Ascending aorta (tissue), 2 donors: Measurements from ENCODE around the gene TEC. TPM values are rescaled to one million over a fixed set of nuclear protein-coding genes. Genes with fewer than 3 reads are reported as not detected.

Source experiments
- DNase-seq, 2 donors: peaks; one replicate each; pipeline ENCODE4 v3.0.0-alpha.2; 2019; ENCODE audit warnings: low spot score in 2 of 2
- H3K27ac ChIP-seq, 2 donors: fragments of 200-600 bp; sonication (generic); one replicate each; pipeline ENCODE4 v1.5.1; 2016 to 2017; ENCODE audit warnings: mild to moderate bottlenecking in 1 of 2
- H3K27me3 ChIP-seq: fragments of 200-600 bp; sonication (generic); one replicate; pipeline ENCODE4 v1.5.1; 2017
- H3K36me3 ChIP-seq, 2 donors: fragments of 200-600 bp; sonication (generic); one replicate each; pipeline ENCODE4 v1.5.1; 2016
- H3K4me1 ChIP-seq, 2 donors: fragments of 200-600 bp; sonication (generic); one replicate each; pipeline ENCODE4 v1.5.1; 2016 to 2017; ENCODE audit warnings: mild to moderate bottlenecking in 1 of 2
- H3K4me3 ChIP-seq, 2 donors: fragments of 200-600 bp; sonication (generic); one replicate each; pipeline ENCODE4 v1.5.1; 2016 to 2017; ENCODE audit warnings: mild to moderate bottlenecking in 1 of 2
- H3K9me3 ChIP-seq, 2 donors: fragments of 200-600 bp; sonication (generic); one replicate each; pipeline ENCODE4 v1.5.1; 2016
- intact Hi-C: fragments of 100-400 bp; cut with DNase I; formaldehyde crosslinking; loops from one replicate; pipeline ENCODE4 v1.15.1; 2023
- total RNA-seq: library from RNA; depleted of rRNA; stranded (reverse); fragments of >200 nt; gene quantifications from one replicate; pipeline ENCODE4 v1.1.0, GENCODE V29; 2016
- TF ChIP-seq, protein P1 (sequence below), 3 experiments: fragments of 200-600 bp in 2 of 3; fragments of 450-650 bp in 1 of 3; sonication (generic) in 2 of 3; IDR thresholded peaks; one replicate each; pipeline ENCODE4 v1.5.1; 2016 to 2019; ENCODE audit warnings: antibody characterized with exemption in 3 of 3, mild to moderate bottlenecking in 1 of 3, moderate library complexity in 1 of 3

TEC gene
- total RNA-seq, 1 donor from 2014 or later: 4.5 TPM

GRCh38 chr4:48237996-48238645 lies 31.5 kb downstream of the TEC start:
- H3K36me3 ChIP-seq: no peaks in the 10 kb centered on the region
- no peaks in the 10 kb centered on the region for H3K4me1 ChIP-seq
- H3K4me3 ChIP-seq: no peak overlapping the region
- no peaks in the 10 kb centered on the region for H3K9me3 ChIP-seq
- no peaks in the 10 kb centered on the region for H3K27me3 ChIP-seq
- no peak for DNase-seq
- intact Hi-C loops: no loop called here
- TF ChIP-seq, protein P1, sequence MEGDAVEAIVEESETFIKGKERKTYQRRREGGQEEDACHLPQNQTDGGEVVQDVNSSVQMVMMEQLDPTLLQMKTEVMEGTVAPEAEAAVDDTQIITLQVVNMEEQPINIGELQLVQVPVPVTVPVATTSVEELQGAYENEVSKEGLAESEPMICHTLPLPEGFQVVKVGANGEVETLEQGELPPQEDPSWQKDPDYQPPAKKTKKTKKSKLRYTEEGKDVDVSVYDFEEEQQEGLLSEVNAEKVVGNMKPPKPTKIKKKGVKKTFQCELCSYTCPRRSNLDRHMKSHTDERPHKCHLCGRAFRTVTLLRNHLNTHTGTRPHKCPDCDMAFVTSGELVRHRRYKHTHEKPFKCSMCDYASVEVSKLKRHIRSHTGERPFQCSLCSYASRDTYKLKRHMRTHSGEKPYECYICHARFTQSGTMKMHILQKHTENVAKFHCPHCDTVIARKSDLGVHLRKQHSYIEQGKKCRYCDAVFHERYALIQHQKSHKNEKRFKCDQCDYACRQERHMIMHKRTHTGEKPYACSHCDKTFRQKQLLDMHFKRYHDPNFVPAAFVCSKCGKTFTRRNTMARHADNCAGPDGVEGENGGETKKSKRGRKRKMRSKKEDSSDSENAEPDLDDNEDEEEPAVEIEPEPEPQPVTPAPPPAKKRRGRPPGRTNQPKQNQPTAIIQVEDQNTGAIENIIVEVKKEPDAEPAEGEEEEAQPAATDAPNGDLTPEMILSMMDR (IDR thresholded peaks at IDR 0.05): no peak
- H3K27ac ChIP-seq: no peak overlapping the region

GRCh38 chr4:48235050-48235449 lies 34.6 kb downstream of the TEC start:
- Histone ChIP-seq H3K4me1 (no peaks in the 10 kb centered on the region), H3K27me3 (no peaks in the 10 kb centered on the region), H3K36me3 (no peaks in the 10 kb centered on the region), H3K4me3 (no peak overlapping the region), H3K9me3 (no peaks in the 10 kb centered on the region), H3K27ac (no peak overlapping the region)
- TF ChIP-seq, protein P1 (IDR thresholded peaks at IDR 0.05): no peak
- intact Hi-C loops: no loop called here
- no peak for DNase-seq

DNA sequence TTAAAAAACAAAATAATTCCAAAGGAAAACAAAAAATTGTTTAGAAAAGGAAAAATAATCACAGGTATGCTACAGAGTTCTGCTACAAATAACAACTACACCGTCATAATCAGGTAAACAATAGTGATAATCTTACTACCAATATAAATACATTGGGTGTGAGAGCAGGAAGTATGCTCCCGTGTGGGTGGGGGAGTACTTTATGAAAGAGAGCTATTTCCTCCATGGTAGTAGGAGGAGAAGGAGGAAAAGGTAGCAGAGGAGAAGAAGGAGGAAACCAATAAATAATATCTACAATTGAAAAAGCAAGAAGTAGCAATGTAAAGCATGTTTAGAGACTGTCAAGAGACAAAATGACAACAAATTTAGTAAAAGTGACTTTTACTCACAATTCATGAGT lies 35.1 kb downstream of the TEC start:
- Histone ChIP-seq H3K27ac (no peak overlapping the region), H3K4me3 (no peak overlapping the region), H3K4me1 (no peaks in the 10 kb centered on the region), H3K9me3 (no peaks in the 10 kb centered on the region), H3K36me3 (no peaks in the 10 kb centered on the region), H3K27me3 (no peaks in the 10 kb centered on the region)
- DNase-seq: no peak
- intact Hi-C loops: no loop called here
- TF ChIP-seq, protein P1 (IDR thresholded peaks at IDR 0.05): no peak

DNA sequence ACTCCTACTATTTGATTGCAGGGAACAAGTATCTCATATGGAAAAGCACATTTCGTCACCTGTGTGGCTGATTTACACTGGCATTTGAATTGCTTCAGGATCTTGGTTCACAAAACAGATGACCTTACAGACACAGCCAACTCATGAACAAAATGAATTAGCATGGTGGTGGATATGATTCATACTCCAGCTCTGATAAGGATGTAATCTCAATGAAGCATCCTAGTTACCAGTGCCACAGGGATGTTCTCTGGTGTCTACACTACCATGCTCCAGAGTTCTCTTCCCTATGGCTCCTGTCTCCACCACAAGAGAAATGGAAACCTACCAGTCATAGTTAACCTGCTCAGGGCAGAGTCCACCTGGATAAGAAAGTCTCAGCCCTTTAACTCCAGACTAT lies 40.7 kb downstream of the TEC start:
- H3K27me3 ChIP-seq: no peaks in the 10 kb centered on the region
- no peak overlapping the region for H3K27ac ChIP-seq
- no peaks in the 10 kb centered on the region for H3K4me1 ChIP-seq
- H3K9me3 ChIP-seq: no peaks in the 10 kb centered on the region
- intact Hi-C loops: no loop called here
- H3K36me3 ChIP-seq: no peaks in the 10 kb centered on the region
- no peak overlapping the region for H3K4me3 ChIP-seq
- TF ChIP-seq, protein P1 (IDR thresholded peaks at IDR 0.05): no peak
- no peak for DNase-seq

DNA sequence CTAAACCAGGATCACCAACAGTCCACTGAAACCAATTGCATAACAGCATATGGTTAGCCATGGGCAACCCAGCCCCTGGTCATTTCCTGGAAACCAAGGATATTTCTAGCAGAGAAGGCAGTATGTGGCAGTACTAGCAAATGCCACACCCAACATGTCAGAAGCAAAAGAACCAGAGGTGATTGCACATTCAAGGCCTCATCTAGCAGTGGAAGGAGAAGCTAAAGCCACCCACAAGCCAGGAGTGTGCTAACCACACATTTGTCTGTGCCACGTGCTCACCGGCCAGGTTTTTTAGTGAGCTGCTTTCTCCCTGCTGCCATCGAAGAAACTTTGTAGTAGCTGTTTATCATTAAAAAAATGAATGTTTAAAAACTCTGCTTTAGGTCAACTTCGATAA lies 42.0 kb downstream of the TEC start:
- no peak for DNase-seq
- TF ChIP-seq, protein P1 (IDR thresholded peaks at IDR 0.05): no peak
- Histone ChIP-seq H3K27ac (no peak overlapping the region), H3K4me3 (no peak overlapping the region), H3K36me3 (no peaks in the 10 kb centered on the region), H3K4me1 (no peaks in the 10 kb centered on the region), H3K9me3 (no peaks in the 10 kb centered on the region), H3K27me3 (no peaks in the 10 kb centered on the region)
- intact Hi-C loops: no loop called here

GRCh38 chr4:48226199-48226598 lies 43.4 kb downstream of the TEC start:
- no peak overlapping the region for H3K4me3 ChIP-seq
- intact Hi-C loops: no loop called here
- H3K27ac ChIP-seq: no peak overlapping the region
- no peaks in the 10 kb centered on the region for H3K9me3 ChIP-seq
- DNase-seq: no peak
- no peaks in the 10 kb centered on the region for H3K27me3 ChIP-seq
- H3K36me3 ChIP-seq: no peaks in the 10 kb centered on the region
- TF ChIP-seq, protein P1 (IDR thresholded peaks at IDR 0.05): no peak
- H3K4me1 ChIP-seq: no peaks in the 10 kb centered on the region
